NCI-H1048 (cell line): ENCODE data around the gene FUZ.

Experiments
- DNase-seq: peaks from one replicate; lab custom pipeline; 2025; lab: John Stamatoyannopoulos, UW

FUZ gene

DNA sequence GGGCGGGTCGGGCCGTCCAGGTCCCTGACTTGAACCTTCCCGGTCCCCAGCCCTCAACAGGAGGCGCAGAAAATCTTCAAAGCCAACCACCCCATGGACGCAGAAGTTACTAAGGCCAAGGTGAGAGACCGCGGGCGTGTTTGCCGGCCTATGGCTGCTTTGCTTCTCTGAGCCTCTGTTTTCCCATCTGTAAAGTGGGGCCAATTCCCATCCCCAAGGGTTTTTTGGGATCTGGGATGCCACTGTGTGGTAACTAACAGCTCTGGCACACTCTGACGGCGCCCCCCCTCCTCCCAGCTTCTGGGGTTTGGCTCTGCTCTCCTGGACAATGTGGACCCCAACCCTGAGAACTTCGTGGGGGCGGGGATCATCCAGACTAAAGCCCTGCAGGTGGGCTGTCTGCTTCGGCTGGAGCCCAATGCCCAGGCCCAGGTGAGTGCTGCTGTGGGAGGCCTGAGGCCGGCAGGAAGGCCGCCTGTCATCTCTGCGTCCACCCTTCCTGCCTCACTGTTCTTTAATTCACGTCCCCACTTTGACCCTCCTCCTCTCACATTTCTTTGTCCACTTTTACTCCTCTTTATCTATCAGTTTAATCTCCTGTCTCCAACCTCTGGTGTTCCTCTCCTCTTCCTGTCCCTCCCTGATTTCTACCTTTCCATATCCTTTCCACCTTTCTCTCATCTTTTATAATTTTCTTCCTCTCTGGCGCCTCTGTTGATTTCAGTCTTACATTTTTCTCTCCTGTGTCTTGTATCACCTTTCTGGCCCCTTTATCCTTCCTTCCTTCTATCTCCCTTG, 7.1 kb downstream of the FUZ start:
- no peak for DNase-seq

DNA sequence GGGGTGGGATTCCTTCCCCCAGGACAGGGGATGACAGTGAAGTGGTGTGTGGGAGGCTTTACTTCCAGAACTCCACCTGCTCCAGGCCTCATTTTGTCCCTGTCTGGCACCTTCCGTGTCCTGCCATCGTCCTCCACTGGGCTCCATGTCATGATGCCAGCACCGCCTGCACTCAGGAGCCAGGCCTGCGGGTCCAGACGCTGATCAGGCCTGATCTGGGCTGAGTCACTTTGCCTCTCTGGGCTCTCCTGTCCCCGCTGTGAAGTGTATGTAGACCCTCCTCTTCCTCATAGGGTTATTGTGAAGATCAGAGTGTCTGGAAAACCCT, 9.6 kb downstream of the FUZ start:
- no peak for DNase-seq

DNA sequence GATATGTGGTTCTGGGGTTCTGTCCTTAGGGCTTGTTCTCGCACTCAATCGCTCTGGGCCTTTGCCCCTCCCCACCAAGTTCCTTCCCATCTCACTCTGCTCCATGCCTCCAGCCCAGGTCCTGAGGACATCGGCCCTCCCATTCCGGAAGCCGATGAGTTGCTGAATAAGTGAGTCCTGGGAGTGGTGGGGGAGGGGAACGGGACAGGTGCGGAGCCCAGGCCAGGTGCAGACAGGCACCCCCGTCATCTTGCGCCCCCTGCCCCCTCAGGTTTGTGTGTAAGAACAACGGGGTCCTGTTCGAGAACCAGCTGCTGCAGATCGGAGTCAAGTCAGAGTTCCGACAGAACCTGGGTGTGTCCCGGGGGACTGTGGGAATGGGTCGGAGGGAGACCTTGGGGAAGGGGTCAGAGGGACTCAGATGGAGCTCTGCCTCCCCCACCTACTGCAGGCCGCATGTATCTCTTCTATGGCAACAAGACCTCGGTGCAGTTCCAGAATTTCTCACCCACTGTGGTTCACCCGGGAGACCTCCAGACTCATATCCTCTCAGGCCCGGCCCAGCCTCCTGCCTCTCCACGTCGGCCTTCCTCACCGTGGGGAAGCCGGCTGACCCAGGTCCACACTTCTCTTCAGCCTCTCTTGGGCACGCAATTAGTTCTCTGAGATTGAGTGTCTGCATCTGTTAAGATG, 10.1 kb downstream of the FUZ start:
- DNase-seq, result no peak

GRCh38 chr19:49801966-49802661, 11.0 kb downstream of the FUZ start:
- DNase-seq, result peak; percentile 62

GRCh38 chr19:49801401-49801888, 11.6 kb downstream of the FUZ start:
- no peak for DNase-seq

- DNase-seq, result no peak
These were observed 12.3 kb downstream of the FUZ start for GRCh38 chr19:49800771-49801170.

GRCh38 chr19:49799798-49800376, 13.2 kb downstream of the FUZ start:
- no peak for DNase-seq

DNA sequence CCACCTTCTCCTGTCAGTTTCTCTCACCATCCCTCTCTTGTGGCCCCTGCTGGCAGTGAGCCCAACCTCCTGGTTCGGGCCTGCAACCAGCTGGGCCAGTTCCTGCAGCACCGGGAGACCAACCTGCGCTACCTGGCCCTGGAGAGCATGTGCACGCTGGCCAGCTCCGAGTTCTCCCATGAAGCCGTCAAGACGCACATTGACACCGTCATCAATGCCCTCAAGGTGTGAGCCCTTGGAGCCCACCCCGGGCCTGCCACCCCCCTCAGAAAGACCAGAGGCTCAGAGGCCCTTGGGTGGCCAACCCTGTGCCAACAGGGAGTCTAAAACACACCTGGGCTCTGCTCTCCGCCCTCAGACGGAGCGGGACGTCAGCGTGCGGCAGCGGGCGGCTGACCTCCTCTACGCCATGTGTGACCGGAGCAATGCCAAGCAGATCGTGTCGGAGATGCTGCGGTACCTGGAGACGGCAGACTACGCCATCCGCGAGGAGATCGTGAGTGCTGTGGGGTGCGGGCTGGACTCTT, 13.8 kb downstream of the FUZ start:
- DNase-seq, result no peak

- DNase-seq, result no peak
These were observed 14.5 kb downstream of the FUZ start for GRCh38 chr19:49798574-49798973.

DNA sequence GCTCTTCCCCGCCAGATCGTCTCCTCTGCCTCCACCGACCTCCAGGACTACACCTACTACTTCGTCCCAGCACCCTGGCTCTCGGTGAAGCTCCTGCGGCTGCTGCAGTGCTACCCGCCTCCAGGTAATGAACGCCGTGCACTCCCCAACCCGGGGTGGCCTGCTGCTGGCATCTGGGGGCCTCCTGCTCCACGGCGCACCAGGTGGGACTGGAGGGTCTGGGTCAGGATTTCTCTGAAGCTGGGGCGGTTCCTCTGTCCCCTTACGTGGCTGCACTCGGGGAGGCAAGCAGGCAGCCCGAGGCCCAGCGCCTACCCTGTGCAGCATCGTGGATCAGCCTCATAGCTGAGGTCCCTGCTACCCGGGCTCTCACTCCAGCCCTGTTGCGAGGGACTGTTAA, 17.5 kb downstream of the FUZ start:
- no peak for DNase-seq

GRCh38 chr19:49793561-49793840, 19.6 kb downstream of the FUZ start:
- DNase-seq, result no peak

DNA sequence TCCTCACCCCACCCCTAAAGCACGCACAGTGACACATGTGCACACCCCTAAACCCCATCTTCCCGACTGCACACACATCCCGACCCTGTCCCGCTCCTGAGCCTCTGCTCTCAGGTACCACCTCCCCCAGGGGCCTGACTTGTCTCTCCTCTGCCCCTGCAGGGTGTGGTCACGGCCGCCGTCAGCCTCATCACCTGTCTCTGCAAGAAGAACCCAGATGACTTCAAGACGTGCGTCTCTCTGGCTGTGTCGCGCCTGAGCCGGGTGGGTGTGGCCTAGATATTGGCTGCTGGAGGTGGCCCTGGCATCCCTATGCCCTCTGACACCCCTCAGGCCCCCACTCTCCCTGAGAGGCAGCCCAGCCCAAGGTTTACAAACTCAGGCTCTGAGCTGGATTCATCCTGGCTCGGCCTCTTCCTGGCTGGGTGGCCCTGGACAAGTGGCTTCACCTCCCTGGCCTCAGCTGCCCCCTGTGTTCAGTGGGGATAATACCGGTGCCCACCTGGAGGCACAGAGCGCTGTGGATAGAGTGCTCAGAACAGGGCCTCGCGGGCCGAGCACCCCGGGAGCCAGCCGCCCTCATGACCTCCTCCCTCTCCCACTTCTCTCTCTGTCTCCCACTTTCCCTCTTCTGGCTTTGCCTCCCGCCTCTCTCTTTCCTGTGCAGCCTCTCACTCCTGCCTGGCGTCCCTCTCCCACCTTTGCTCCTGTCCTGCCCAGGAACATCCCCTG, 20.1 kb downstream of the FUZ start:
- no peak for DNase-seq

- no peak for DNase-seq
These were observed 21.2 kb downstream of the FUZ start for GRCh38 chr19:49791776-49792445.

DNA sequence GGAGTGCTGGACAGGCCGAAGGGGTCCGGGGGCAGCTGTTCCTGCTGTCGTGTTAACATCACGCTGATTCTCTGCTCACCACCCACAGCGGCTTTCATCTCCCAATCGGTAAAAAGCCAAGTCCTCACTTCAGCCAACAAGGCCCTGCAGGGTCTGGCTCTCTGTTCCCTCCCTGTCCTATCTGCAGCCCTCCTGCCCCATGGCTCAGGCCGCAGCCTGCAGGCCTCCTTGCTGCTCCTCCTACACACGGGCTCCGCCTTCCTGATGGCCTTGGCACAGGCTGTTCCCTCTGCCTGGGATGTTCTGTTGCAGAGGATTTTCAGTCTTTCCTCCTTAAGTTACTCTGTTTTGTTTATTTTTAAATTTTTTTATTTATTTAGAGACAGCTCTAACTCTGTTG, 22.2 kb downstream of the FUZ start:
- DNase-seq, result no peak

DNA sequence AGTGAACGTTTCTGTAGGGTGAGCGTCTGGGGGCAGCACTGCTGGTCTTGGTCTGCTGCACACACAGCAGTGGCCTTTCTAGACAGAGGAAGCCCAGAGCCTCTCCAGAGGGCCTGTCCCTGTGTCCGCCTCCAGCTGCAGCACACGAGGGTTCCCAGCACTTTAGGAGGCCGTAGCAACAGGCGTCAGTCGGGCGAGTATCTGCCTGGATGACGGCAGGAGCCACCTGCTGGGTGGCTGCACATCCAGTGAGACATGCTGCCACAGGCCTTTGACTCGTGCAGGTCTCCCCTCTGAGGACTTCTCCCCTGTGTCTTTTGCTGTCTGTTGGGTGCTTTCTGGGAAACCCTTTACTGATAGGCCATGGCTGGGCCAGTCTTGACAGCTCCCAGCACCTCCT, 24.2 kb downstream of the FUZ start:
- no peak for DNase-seq

DNA sequence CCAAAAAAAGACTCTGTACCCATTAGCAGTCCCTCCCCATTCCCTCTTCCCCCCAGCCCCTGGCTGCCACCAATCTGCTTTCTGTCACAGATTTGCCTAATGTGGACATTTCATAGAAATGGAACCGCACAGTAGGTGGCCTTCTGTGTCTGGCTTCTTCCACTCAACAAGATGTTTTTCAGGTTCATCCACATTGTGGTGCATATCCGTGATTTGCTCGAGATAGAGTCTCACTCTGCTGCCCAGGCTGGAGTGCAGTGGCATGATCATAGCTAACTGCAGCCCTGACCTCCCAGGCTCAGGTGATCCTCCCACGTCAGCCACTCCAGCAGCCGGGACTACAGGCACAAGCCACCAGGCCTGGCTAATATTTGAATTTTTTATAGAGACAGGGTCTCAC, 25.3 kb downstream of the FUZ start:
- DNase-seq, result no peak

DNA sequence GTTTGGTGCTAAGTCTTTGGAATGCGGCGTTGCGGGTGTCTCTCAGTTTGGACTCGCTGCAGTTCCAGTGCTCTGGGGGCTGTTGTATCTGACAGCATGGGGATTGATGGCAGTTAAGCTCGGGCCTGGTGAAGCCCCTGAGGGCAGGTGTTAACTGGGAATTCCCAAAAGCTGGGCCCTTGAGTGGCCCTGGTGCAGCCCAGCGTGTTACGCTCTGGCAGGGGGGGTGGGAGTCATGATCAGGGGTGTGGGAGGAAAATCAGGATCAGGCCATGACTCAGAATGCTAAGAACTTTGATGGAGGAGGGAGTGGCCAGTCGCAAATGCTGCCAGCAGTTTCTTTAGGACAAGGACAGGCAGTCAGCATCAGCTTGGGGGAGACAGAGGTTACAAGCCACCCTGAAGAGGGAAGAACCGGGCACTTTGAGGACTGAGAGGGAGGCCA, 26.7 kb downstream of the FUZ start:
- DNase-seq, result no peak

DNA sequence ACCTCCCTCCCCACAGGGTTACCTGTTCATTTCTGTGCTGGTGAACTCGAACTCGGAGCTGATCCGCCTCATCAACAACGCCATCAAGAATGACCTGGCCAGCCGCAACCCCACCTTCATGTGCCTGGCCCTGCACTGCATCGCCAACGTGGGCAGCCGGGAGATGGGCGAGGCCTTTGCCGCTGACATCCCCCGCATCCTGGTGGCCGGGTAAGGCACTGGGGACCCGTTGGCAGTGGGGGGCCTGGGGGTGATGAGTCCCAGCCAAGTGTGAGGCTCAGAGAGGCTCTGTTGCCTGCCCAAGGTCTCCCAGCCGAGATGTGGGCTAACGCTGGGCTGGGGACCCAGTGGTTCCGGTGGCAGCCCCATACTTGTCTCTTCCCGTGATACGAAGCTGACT, 30.6 kb downstream of the FUZ start:
- DNase-seq, result no peak

DNA sequence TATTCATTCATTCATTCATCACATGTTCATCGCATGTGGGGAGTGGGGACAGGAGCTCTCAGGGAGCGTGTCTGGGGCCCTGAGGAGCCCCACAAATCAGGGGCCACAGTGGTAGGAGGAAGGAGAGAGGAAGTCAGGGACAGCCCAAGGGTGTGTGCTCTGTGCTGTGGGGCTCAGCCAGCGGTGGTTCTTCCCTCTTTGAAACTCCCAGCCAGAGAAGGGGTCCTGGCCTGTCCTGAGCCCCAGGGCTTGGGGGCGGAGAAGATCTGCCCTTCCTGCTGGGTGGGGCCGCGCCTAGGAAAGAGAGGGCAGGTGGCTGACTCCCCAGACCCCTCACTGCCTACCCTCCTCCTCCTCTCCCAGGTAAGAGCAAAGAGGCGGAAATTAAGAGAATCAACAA, 31.7 kb downstream of the FUZ start:
- no peak for DNase-seq

DNA sequence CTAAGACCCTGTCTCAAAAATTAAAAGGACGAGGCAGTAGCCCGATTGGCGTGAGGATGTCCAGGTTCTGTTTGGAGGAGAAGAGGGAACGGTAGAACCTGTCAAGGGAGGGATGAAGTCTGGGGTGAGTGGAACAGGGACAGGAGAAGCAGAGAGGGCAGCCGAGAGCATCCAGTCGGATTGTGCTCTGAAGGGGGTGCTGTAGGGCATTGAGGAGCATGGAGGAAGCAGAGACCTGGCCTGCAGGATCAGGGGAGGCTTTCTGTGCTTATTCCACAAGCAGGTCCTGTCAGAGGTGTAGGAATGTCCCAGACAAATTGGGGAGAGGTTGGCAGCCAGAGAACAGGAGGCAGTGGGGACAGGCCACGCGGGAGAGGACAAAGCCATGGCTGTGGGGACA, 32.2 kb downstream of the FUZ start:
- DNase-seq, result no peak
